Measurements from ENCODE around the gene KIF24.

Gene KIF24

GRCh38 chr9:34334337-34334824 lies 5.3 kb upstream of the KIF24 start (continued):
- TF ChIP-seq KLF8 (tag by site-specific recombination; IDR thresholded peaks at IDR 0.05) (no peak), REPIN1 (tag by site-specific recombination; IDR thresholded peaks at IDR 0.05; ENCODE audit: low read depth) (no peak), ZNF132 (tag by site-specific recombination; IDR thresholded peaks at IDR 0.05; ENCODE audit: borderline replicate concordance) (no peak)

- ChIA-PET CTCF (interaction anchor here (0.6 to 7.1 kb wide), 15 partner anchors 13 to 763 kb away, joined by 3 to 172 read pairs (median 4); partner anchors contain the start of gene MYORG), POLR2A (interaction anchor here (0.6 to 3.1 kb wide), 5 partner anchors 8 to 282 kb away, joined by 3 to 16 read pairs (median 6); partner anchors contain the start of gene MYORG)
- no peak overlapping the region for H3K27ac ChIP-seq (ENCODE audit: extremely low read depth, low read depth, low read length)
- no peak for TF ChIP-seq SP7 (tag by site-specific recombination; IDR thresholded peaks at IDR 0.05)
- no peak for TF ChIP-seq ZNF341 (tag by site-specific recombination; IDR thresholded peaks at IDR 0.05; ENCODE audit: low read depth)
- TF ChIP-seq ZNF214 (tag by site-specific recombination; IDR thresholded peaks at IDR 0.05; ENCODE audit: borderline replicate concordance): no peak
- no peak for TF ChIP-seq ZNF670 (tag by site-specific recombination; IDR thresholded peaks at IDR 0.05; ENCODE audit: low read depth)
- TF ChIP-seq ZNF610 (tag by site-specific recombination; IDR thresholded peaks at IDR 0.05; ENCODE audit: borderline replicate concordance): no peak
- no peak for TF ChIP-seq ZNF10 (tag by site-specific recombination; IDR thresholded peaks at IDR 0.05)
- no peak for TF ChIP-seq BCL11A (tag by site-specific recombination; IDR thresholded peaks at IDR 0.05; ENCODE audit: low read depth)
- TF ChIP-seq ZNF266 (tag by site-specific recombination; IDR thresholded peaks at IDR 0.05; ENCODE audit: low read depth): no peak
- no peak for TF ChIP-seq MEIS1 (CRISPR knock-in tag; IDR thresholded peaks at IDR 0.05; ENCODE audit: borderline replicate concordance)
- no peak for TF ChIP-seq ZSCAN30 (tag by site-specific recombination; IDR thresholded peaks at IDR 0.05)
- TF ChIP-seq ZNF239 (tag by site-specific recombination; IDR thresholded peaks at IDR 0.05): no peak
- no peak for TF ChIP-seq ZBTB7A (tag by site-specific recombination; IDR thresholded peaks at IDR 0.05; ENCODE audit: low read depth)
- no peak for TF ChIP-seq ZNF514 (tag by site-specific recombination; IDR thresholded peaks at IDR 0.05)
- TF ChIP-seq ZNF221 (tag by site-specific recombination; IDR thresholded peaks at IDR 0.05; ENCODE audit: borderline replicate concordance): no peak
- TF ChIP-seq ZNF175 (tag by site-specific recombination; IDR thresholded peaks at IDR 0.05): no peak
- TF ChIP-seq ZNF830 (tag by site-specific recombination; IDR thresholded peaks at IDR 0.05; ENCODE audit: low read depth): no peak
- no peak for TF ChIP-seq ZNF776 (tag by site-specific recombination; IDR thresholded peaks at IDR 0.05; ENCODE audit: borderline replicate concordance)
- TF ChIP-seq ZNF433 (tag by site-specific recombination; IDR thresholded peaks at IDR 0.05; ENCODE audit: low read depth): no peak
- no peak for TF ChIP-seq ZNF16 (tag by site-specific recombination; IDR thresholded peaks at IDR 0.05; ENCODE audit: low read depth)
- no peak for TF ChIP-seq KLF8 (tag by site-specific recombination; IDR thresholded peaks at IDR 0.05)
- H3K4me1 ChIP-seq (ENCODE audit: control insufficient read depth, insufficient read depth, low read length): no peaks in the 10 kb centered on the region
- H3K9me3 ChIP-seq (ENCODE audit: control insufficient read depth, insufficient read depth, low read depth, low read length): no peaks in the 10 kb centered on the region
- peaks cover 0 to 4% of the 10 kb centered on the region in 2 experiments; a peak in 1 of 3 replicates for H3K36me3 ChIP-seq (ENCODE audit: control insufficient read depth in 2 of 2, insufficient read depth in 1 of 2, low read length in 2 of 2)
- H3K4me3 ChIP-seq (ENCODE audit: low read depth, low read length): no peak overlapping the region
These were observed 4.8 kb upstream of the KIF24 start for GRCh38 chr9:34333836-34334235.

DNA sequence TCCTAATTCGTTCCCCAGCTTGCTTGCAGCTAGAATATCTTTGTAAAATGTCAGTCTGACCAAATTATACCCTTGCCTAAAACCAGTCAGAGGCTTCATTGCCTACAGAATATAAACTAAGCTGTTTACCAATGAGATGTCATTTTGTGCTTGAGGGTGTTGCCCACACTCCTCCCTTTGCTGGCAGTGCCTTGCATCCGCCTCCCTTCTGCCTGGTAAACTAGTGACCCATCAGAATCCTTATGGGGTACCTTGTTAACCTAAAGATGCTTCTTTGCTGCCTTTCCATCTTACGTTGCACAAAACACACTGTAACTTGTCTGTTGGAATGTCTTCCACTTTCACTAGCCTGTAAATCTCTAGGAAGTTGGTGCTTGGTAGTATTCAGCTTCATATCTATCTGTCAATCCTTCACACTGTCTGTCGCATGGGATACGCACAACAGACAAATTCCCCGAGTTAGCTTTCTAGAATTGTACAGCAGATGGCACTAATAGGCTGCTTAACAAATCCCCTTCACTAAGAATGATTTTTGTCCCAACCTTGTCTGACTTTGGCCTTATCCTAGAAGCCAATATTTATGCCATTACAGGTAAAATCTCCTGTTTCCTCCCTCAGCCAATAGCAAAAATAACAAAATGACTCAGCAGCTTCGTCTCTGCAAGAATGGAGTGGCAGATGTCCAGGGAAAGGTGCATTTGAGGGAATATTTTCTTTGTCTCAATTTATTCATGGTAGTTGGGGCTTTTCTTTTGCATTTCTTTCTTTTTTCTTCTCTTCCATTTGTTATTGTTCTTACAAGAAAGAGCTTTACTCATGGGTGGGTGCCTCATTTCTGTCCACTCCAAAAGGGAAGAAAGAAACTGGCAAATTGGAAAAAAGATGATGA lies 3.3 kb upstream of the KIF24 start:
- POLR2A ChIA-PET: interaction anchor here (0.5 to 3.1 kb wide), 3 partner anchors 10 to 45 kb away, joined by 3 to 16 read pairs (median 4); partner anchors contain the start of gene MYORG

More for the DNA sequence above, 3.3 kb upstream of the KIF24 start:
- no peak overlapping the region for H3K27ac ChIP-seq (ENCODE audit: extremely low read depth, low read depth, low read length)
- TF ChIP-seq YY1 (tag by site-specific recombination; IDR thresholded peaks at IDR 0.05) (no peak), CTCF (tag by site-specific recombination; IDR thresholded peaks at IDR 0.05) (peak; percentile 48; the same call in 1 of the 2 replicates), SP7 (tag by site-specific recombination; IDR thresholded peaks at IDR 0.05) (peak; percentile 59; the same call in 1 of the 2 replicates), BCL6B (tag by site-specific recombination; IDR thresholded peaks at IDR 0.05) (0 out of 2 replicates have a peak, but pooled peaks have one; percentile 9), ZNF654 (tag by site-specific recombination; IDR thresholded peaks at IDR 0.05; ENCODE audit: low read depth) (peak; percentile 67)
- no peaks in the 10 kb centered on the region for H3K36me3 ChIP-seq (ENCODE audit: control insufficient read depth in 2 of 2, insufficient read depth in 1 of 2, low read length in 2 of 2)
- H3K9me3 ChIP-seq (ENCODE audit: control insufficient read depth, insufficient read depth, low read depth, low read length): no peaks in the 10 kb centered on the region
- no peaks in the 10 kb centered on the region for H3K4me1 ChIP-seq (ENCODE audit: control insufficient read depth, insufficient read depth, low read length)
- CTCF ChIA-PET: interaction anchor here (0.6 to 7.1 kb wide), 25 partner anchors 9 to 314 kb away, joined by 3 to 172 read pairs (median 4); partner anchors contain the start of genes GALT and MYORG
- H3K4me3 ChIP-seq (ENCODE audit: low read depth, low read length): no peak overlapping the region
